RCC 7860 (cell line): ENCODE measurements around the gene RAPSN.

Experiments used
- DNase-seq: peaks from one replicate; pipeline ENCODE4 v3.0.0-alpha.2; 2015; ENCODE audit warnings: low spot score
- FAIRE-seq: peaks from 2 replicates; lab custom pipeline; 2012; peaks lifted over from hg19 to GRCh38; lab: Jason Lieb, UNC

Gene RAPSN

GRCh38 chr11:47409440-47410369, 39.2 kb downstream of the RAPSN start:
- FAIRE-seq (no peak), DNase-seq (no peak)

- FAIRE-seq (no peak), DNase-seq (peak; percentile 71)
Observed at GRCh38 chr11:47408598-47409439, 40.1 kb downstream of the RAPSN start.

GRCh38 chr11:47407746-47408590, 41.0 kb downstream of the RAPSN start, which contains the start of gene SLC39A13:
TSS of gene SLC39A13 (plus strand) at chr11:47408590. CDS start at chr11:47410095, 1,505 bp downstream.
- FAIRE-seq (no peak), DNase-seq (peak; percentile 88)

- DNase-seq (no peak), FAIRE-seq (no peak)
Observed at GRCh38 chr11:47406896-47407745, 41.8 kb downstream of the RAPSN start.

- FAIRE-seq (no peak), DNase-seq (no peak)
Observed at GRCh38 chr11:47403571-47403970, 45.4 kb downstream of the RAPSN start.

GRCh38 chr11:47403135-47403534, 45.8 kb downstream of the RAPSN start:
- FAIRE-seq: no peak
- no peak for DNase-seq

- no peak for FAIRE-seq
- DNase-seq: no peak
Observed at GRCh38 chr11:47400768-47401279, 48.1 kb downstream of the RAPSN start.

GRCh38 chr11:47399860-47400767, 48.8 kb downstream of the RAPSN start:
- no peak for FAIRE-seq
- no peak for DNase-seq

GRCh38 chr11:47398551-47398950, 50.4 kb downstream of the RAPSN start:
- FAIRE-seq: no peak
- no peak for DNase-seq

- DNase-seq (no peak), FAIRE-seq (no peak)
Observed at GRCh38 chr11:47398011-47398410, 50.9 kb downstream of the RAPSN start.

GRCh38 chr11:47396049-47396320, 53.0 kb downstream of the RAPSN start:
- FAIRE-seq (no peak), DNase-seq (no peak)

GRCh38 chr11:47395223-47396048, 53.5 kb downstream of the RAPSN start:
- DNase-seq: no peak
- FAIRE-seq: no peak

- DNase-seq (no peak), FAIRE-seq (no peak)
Observed at GRCh38 chr11:47394322-47395222, 54.4 kb downstream of the RAPSN start.

GRCh38 chr11:47394050-47394321, 55.0 kb downstream of the RAPSN start:
- no peak for DNase-seq

GRCh38 chr11:47393163-47394049, 55.5 kb downstream of the RAPSN start:
- DNase-seq (peak; percentile 18), FAIRE-seq (no peak)

More at GRCh38 chr11:47394050-47394321, 55.0 kb downstream of the RAPSN start:
- no peak for FAIRE-seq

GRCh38 chr11:47392546-47393162, 56.3 kb downstream of the RAPSN start:
- DNase-seq (no peak), FAIRE-seq (no peak)
